Osteocyte (in vitro differentiated cells): ENCODE data around the gene SULT2B1. TPM values are rescaled to one million over a fixed set of nuclear protein-coding genes. Genes with fewer than 3 reads are reported as not detected.

Source experiments
- DNase-seq: peaks from one replicate; pipeline ENCODE4 v3.0.0; 2021; ENCODE audit warnings: mixed read lengths; ENCODE audit not compliant: unreplicated experiment; ENCODE audit errors: extremely low spot score
- H3K27ac Mint-ChIP-seq: one replicate; pipeline ENCODE4 v1.8.0; 2021; ENCODE audit warnings: mild to moderate bottlenecking, mixed read lengths; ENCODE audit not compliant: unreplicated experiment
- H3K27me3 Mint-ChIP-seq: one replicate; pipeline ENCODE4 v1.8.0; 2021; ENCODE audit warnings: mixed read lengths; ENCODE audit not compliant: unreplicated experiment
- H3K36me3 Mint-ChIP-seq: one replicate; pipeline ENCODE4 v1.8.0; 2021; ENCODE audit warnings: mixed read lengths; ENCODE audit not compliant: unreplicated experiment
- H3K4me1 Mint-ChIP-seq: one replicate; pipeline ENCODE4 v1.8.0; 2021; ENCODE audit warnings: mixed read lengths; ENCODE audit not compliant: unreplicated experiment
- H3K4me3 Mint-ChIP-seq: one replicate; pipeline ENCODE4 v1.8.0; 2021; ENCODE audit warnings: mild to moderate bottlenecking, moderate library complexity, mixed read lengths; ENCODE audit not compliant: unreplicated experiment
- H3K9me3 Mint-ChIP-seq: one replicate; pipeline ENCODE4 v1.8.0; 2021; ENCODE audit warnings: mixed read lengths; ENCODE audit not compliant: unreplicated experiment
- CTCF ChIP-seq: fragments of 200-600 bp; sonication (generic); IDR thresholded peaks from 2 replicates; pipeline ENCODE4 v1.5.0; 2021; ENCODE audit warnings: antibody characterized with exemption, mild to moderate bottlenecking, moderate library complexity
- total RNA-seq: library from RNA; stranded (reverse); gene quantifications from 2 replicates; pipeline ENCODE4 v1.2.1, GENCODE V29; 2021

The SULT2B1 gene
- total RNA-seq, 1 donor from 2014 or later, result not detected

DNA sequence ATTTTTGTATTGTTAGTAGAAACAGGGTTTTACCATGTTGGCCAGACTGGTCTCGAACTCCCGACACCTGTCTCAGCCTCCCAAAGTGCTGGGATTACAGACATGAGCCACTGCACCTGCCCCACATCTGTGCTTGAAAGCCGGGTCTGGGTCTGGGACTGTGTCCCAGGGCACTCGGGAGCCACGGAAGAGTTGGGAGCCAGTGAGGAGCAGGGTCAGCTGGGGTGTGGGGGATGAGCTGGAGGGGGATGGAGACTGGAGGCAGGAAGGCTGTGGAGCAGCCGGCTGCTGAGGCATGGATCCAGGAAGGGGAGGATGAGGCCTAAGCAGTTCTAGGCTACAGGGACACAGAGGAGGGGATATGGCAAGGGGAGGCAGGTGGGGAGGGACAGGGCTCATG, 43.9 kb downstream of the SULT2B1 start:
- H3K27me3 Mint-ChIP-seq, result peaks cover 4% of the 10 kb centered on the region
- TF ChIP-seq CTCF, result no peak
- no peaks in the 10 kb centered on the region for H3K9me3 Mint-ChIP-seq
- H3K4me1 Mint-ChIP-seq, result no peaks in the 10 kb centered on the region
- H3K4me3 Mint-ChIP-seq, result no peak overlapping the region
- DNase-seq, result no peak
- no peaks in the 10 kb centered on the region for H3K36me3 Mint-ChIP-seq
- no peak overlapping the region for H3K27ac Mint-ChIP-seq

GRCh38 chr19:48596237-48596636, 44.3 kb downstream of the SULT2B1 start:
- DNase-seq, result no peak
- no peak overlapping the region for H3K27ac Mint-ChIP-seq
- TF ChIP-seq CTCF, result no peak
- H3K4me3 Mint-ChIP-seq, result no peak overlapping the region
- H3K9me3 Mint-ChIP-seq, result no peaks in the 10 kb centered on the region
- no peaks in the 10 kb centered on the region for H3K4me1 Mint-ChIP-seq
- peaks cover 4% of the 10 kb centered on the region for H3K27me3 Mint-ChIP-seq
- H3K36me3 Mint-ChIP-seq, result no peaks in the 10 kb centered on the region

GRCh38 chr19:48596679-48597465, 44.9 kb downstream of the SULT2B1 start:
- H3K4me1 Mint-ChIP-seq, result no peaks in the 10 kb centered on the region
- DNase-seq, result no peak

GRCh38 chr19:48598996-48599700, 47.2 kb downstream of the SULT2B1 start:
- Mint-ChIP-seq H3K36me3 (no peaks in the 10 kb centered on the region), H3K4me1 (no peaks in the 10 kb centered on the region), H3K9me3 (no peaks in the 10 kb centered on the region), H3K4me3 (no peak overlapping the region), H3K27me3 (peaks cover 4% of the 10 kb centered on the region), H3K27ac (no peak overlapping the region)
- no peak for DNase-seq
- no peak for TF ChIP-seq CTCF

More at GRCh38 chr19:48596679-48597465, 44.9 kb downstream of the SULT2B1 start:
- H3K27ac Mint-ChIP-seq, result no peak overlapping the region
- no peaks in the 10 kb centered on the region for H3K9me3 Mint-ChIP-seq
- no peaks in the 10 kb centered on the region for H3K36me3 Mint-ChIP-seq
- TF ChIP-seq CTCF, result no peak
- H3K4me3 Mint-ChIP-seq, result no peak overlapping the region
- H3K27me3 Mint-ChIP-seq, result peaks cover 4% of the 10 kb centered on the region

DNA sequence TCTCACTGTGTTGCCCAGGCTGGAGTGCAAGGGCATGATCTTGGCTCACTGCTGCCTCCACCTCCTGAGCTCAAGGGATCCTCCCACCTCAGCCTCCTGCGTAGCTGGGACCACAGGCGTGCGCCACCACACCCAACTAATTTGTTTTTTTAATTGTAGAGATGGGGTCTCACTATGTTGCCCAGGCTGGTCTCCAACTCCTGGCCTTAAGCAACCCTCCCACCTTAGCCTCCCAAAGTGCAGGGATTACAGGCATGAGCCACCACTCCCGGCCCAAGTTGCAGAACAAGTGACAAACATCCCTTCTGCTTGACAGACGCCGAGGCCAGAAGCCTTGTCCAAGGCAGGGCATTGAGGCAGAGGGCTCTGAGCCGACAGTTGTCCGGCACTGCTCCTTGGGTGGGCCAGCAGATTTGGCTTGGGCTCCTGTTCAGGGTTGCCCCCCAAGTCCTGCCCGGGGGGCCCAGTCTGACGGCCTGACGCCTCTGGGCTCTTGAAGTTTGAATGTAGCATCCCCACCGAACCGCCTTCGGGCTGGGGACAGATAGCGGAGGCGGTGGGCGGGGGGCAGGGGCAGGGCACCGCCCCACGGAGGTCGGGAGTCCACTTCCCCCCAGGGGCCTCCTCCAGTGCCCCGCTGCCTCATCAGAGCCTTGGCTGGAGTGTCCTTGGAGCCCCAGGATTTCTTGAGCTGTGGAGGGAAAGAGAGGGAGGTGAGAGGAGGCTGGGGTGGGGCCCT, 48.9 kb downstream of the SULT2B1 start:
- Mint-ChIP-seq H3K27ac (no peak overlapping the region), H3K9me3 (no peaks in the 10 kb centered on the region), H3K36me3 (no peaks in the 10 kb centered on the region), H3K27me3 (peaks cover 4% of the 10 kb centered on the region), H3K4me1 (no peaks in the 10 kb centered on the region), H3K4me3 (no peak overlapping the region)
- TF ChIP-seq CTCF, result no peak
- DNase-seq, result no peak
